HepG2 (cell line): ENCODE data around the gene TMEM222. TPM values are rescaled to one million over a fixed set of nuclear protein-coding genes. Genes with fewer than 3 reads are reported as not detected.

Experiments
- ARHGAP35 ChIP-seq: sonication (generic); formaldehyde crosslinking; IDR thresholded peaks from 2 replicates; pipeline ENCODE4 v1.9.0; 2022; ENCODE audit warnings: mild to moderate bottlenecking, inconsistent platforms, moderate library complexity, missing genetic modification reagents, borderline replicate concordance
- ELF3 ChIP-seq: IDR thresholded peaks from 2 replicates; pipeline ENCODE4 v1.6.1; 2016; ENCODE audit warnings: missing genetic modification reagents, missing compliant biosample characterization
- HMGXB3 ChIP-seq: sonication (generic); formaldehyde crosslinking; IDR thresholded peaks from 2 replicates; pipeline ENCODE4 v1.4.0; 2020; ENCODE audit warnings: missing genetic modification reagents, borderline replicate concordance
- HNRNPLL ChIP-seq: fragments of 200-400 bp; formaldehyde crosslinking; IDR thresholded peaks from 2 replicates; pipeline ENCODE4 v1.6.1; 2017; ENCODE audit warnings: mild to moderate bottlenecking, low read depth, low read length; ENCODE audit not compliant: poor library complexity, severe bottlenecking
- MXD3 ChIP-seq: IDR thresholded peaks from 2 replicates; pipeline ENCODE4 v1.6.1; 2016; ENCODE audit warnings: mild to moderate bottlenecking, missing biosample characterization, missing genetic modification reagents
- RNF219 ChIP-seq: sonication (generic); formaldehyde crosslinking; IDR thresholded peaks from 2 replicates; pipeline ENCODE4 v1.5.0; 2020; ENCODE audit warnings: mild to moderate bottlenecking, missing genetic modification reagents
- RXRB ChIP-seq: IDR thresholded peaks from 2 replicates; pipeline ENCODE4 v1.6.1; 2016; ENCODE audit warnings: borderline replicate concordance, missing genetic modification reagents, missing compliant biosample characterization
- SAP130 ChIP-seq: IDR thresholded peaks from 2 replicates; pipeline ENCODE4 v1.6.1; 2016; ENCODE audit warnings: low read depth
- SNAI1 ChIP-seq: sonication (generic); formaldehyde crosslinking; IDR thresholded peaks from 2 replicates; pipeline ENCODE4 v1.5.0; 2020; ENCODE audit warnings: mild to moderate bottlenecking, missing genetic modification reagents, borderline replicate concordance
- SRF ChIP-seq: IDR thresholded peaks from 2 replicates; pipeline ENCODE4 v1.6.1; 2011; ENCODE audit warnings: mild to moderate bottlenecking, low read depth, low read length, moderate library complexity
- TAF1 ChIP-seq: sonication (generic); formaldehyde crosslinking; IDR thresholded peaks from 2 replicates; pipeline ENCODE4 v1.4.0; 2020; ENCODE audit warnings: missing genetic modification reagents
- ZFP41 ChIP-seq: sonication (generic); formaldehyde crosslinking; IDR thresholded peaks from 2 replicates; pipeline ENCODE4 v1.4.0; 2020; ENCODE audit warnings: mild to moderate bottlenecking, missing genetic modification reagents, borderline replicate concordance
- ZNF20 ChIP-seq: sonication (generic); formaldehyde crosslinking; IDR thresholded peaks from 2 replicates; pipeline ENCODE4 v1.4.0; 2020; ENCODE audit warnings: mild to moderate bottlenecking, moderate library complexity, missing genetic modification reagents
- ZNF552 ChIP-seq: sonication (generic); formaldehyde crosslinking; IDR thresholded peaks from 2 replicates; pipeline ENCODE4 v1.9.0; 2022; ENCODE audit warnings: missing genetic modification reagents, mild to moderate bottlenecking, borderline replicate concordance
- ZNF776 ChIP-seq: sonication (generic); formaldehyde crosslinking; IDR thresholded peaks from 2 replicates; pipeline ENCODE4 v1.4.0; 2020; ENCODE audit warnings: mild to moderate bottlenecking, missing genetic modification reagents
- ZSCAN22 ChIP-seq: sonication (generic); formaldehyde crosslinking; IDR thresholded peaks from 2 replicates; pipeline ENCODE4 v1.4.0; 2020; ENCODE audit warnings: mild to moderate bottlenecking, missing genetic modification reagents
- polyA plus RNA-seq, 8 experiments: library from polyadenylated mRNA; depleted of rRNA in 3 of 8; stranded (reverse) in 7 of 8; unstranded in 1 of 8; fragments of >200 nt; fragmentation: Illumina TruSeq in 4 of 8; extraction: Trizol in 4 of 8; gene quantifications; 2 replicates each; pipeline versions ENCODE4 v1.2.1 to v1.2.3, GENCODE V29; 2011 to 2016; ENCODE audit warnings: low read depth in 4 of 8, missing spikeins in 1 of 8, mixed read lengths in 1 of 8; ENCODE audit not compliant: insufficient read depth in 1 of 8
- total RNA-seq, 5 experiments: library from RNA; depleted of rRNA; stranded (reverse); fragments of >200 nt; fragmentation: Illumina TruSeq; extraction: Trizol; gene quantifications; 2 replicates each; pipeline ENCODE4 v1.2.3, GENCODE V29; 2016; ENCODE audit warnings: low read depth in 1 of 5
- TF ChIP-seq, protein P1 (sequence below): sonication (generic); formaldehyde crosslinking; IDR thresholded peaks from 2 replicates; pipeline ENCODE4 v1.5.0; 2020; ENCODE audit warnings: missing genetic modification reagents
- TF ChIP-seq, protein P2 (sequence below): sonication (generic); formaldehyde crosslinking; IDR thresholded peaks from 2 replicates; pipeline ENCODE4 v1.4.0; 2020; ENCODE audit warnings: missing genetic modification reagents

The TMEM222 gene
- total and polyA plus RNA-seq, 2 of the 13 experiments (the other 11 are each of a cell fraction or from before 2014, with no cell fraction given) = 22.7 to 29.6 TPM

- TF ChIP-seq MXD3 (CRISPR knock-in tag) = 0 out of 2 replicates have a peak, but pooled peaks have one; percentile 40
- no peak for TF ChIP-seq ELF3 (CRISPR knock-in tag)
- 0 out of 2 replicates have a peak, but pooled peaks have one; percentile 15 for TF ChIP-seq RXRB (CRISPR knock-in tag)
- peak; percentile 31; the same call in 1 of the 2 replicates for TF ChIP-seq SAP130 (CRISPR knock-in tag)
- TF ChIP-seq, protein P1, sequence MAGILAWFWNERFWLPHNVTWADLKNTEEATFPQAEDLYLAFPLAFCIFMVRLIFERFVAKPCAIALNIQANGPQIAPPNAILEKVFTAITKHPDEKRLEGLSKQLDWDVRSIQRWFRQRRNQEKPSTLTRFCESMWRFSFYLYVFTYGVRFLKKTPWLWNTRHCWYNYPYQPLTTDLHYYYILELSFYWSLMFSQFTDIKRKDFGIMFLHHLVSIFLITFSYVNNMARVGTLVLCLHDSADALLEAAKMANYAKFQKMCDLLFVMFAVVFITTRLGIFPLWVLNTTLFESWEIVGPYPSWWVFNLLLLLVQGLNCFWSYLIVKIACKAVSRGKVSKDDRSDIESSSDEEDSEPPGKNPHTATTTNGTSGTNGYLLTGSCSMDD = no peak
- no peak for TF ChIP-seq ZNF776 (CRISPR knock-in tag)
- TF ChIP-seq ZFP41 (CRISPR knock-in tag) = no peak
- no peak for TF ChIP-seq TAF1 (CRISPR knock-in tag)
- no peak for TF ChIP-seq ZSCAN22 (CRISPR knock-in tag)
- TF ChIP-seq RNF219 = no peak
- peak; percentile 73 for TF ChIP-seq HNRNPLL
- TF ChIP-seq ARHGAP35 (CRISPR knock-in tag) = no peak
- TF ChIP-seq SRF = no peak
- TF ChIP-seq SNAI1 = no peak
- no peak for TF ChIP-seq HMGXB3
- TF ChIP-seq, protein P2, sequence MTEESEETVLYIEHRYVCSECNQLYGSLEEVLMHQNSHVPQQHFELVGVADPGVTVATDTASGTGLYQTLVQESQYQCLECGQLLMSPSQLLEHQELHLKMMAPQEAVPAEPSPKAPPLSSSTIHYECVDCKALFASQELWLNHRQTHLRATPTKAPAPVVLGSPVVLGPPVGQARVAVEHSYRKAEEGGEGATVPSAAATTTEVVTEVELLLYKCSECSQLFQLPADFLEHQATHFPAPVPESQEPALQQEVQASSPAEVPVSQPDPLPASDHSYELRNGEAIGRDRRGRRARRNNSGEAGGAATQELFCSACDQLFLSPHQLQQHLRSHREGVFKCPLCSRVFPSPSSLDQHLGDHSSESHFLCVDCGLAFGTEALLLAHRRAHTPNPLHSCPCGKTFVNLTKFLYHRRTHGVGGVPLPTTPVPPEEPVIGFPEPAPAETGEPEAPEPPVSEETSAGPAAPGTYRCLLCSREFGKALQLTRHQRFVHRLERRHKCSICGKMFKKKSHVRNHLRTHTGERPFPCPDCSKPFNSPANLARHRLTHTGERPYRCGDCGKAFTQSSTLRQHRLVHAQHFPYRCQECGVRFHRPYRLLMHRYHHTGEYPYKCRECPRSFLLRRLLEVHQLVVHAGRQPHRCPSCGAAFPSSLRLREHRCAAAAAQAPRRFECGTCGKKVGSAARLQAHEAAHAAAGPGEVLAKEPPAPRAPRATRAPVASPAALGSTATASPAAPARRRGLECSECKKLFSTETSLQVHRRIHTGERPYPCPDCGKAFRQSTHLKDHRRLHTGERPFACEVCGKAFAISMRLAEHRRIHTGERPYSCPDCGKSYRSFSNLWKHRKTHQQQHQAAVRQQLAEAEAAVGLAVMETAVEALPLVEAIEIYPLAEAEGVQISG (CRISPR knock-in tag) = 0 out of 2 replicates have a peak, but pooled peaks have one; percentile 54
- TF ChIP-seq ZNF20 (CRISPR knock-in tag) = no peak
- TF ChIP-seq ZNF552 (CRISPR knock-in tag) = no peak
Observed at GRCh38 chr1:27357281-27358037, 35.5 kb downstream of the TMEM222 start (continued).
